ENCODE data around the gene HOXD1.

HOXD1 gene

DNA sequence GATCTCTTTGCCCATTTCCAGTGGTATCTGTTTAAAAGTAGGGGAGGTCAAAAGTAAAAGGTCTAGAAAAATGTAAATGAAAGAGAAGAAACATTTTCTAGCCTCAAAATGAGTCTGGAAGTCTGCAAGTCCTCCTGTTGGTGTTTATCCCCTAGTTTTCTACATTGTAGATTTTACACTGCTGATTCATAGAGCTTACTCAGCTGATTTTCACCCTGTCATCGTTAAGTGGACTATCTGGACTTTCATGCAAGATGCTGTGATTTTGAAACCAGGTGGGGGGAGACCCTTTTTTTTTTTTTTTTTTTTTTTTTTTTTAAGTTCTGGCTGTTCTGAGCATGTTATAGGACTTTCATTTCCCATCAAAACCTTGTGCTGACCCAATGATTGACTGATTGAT, 21.1 kb upstream of the HOXD1 start:
- DNase-seq = no peak

DNA sequence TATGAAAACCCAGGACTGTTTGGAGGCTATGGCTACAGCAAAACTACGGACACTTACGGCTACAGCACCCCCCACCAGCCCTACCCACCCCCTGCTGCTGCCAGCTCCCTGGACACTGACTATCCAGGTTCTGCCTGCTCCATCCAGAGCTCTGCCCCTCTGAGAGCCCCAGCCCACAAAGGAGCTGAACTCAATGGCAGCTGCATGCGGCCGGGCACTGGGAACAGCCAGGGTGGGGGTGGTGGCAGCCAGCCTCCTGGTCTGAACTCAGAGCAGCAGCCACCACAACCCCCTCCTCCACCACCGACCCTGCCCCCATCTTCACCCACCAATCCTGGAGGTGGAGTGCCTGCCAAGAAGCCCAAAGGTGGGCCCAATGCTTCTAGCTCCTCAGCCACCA, 19.3 kb upstream of the HOXD1 start:
- DNase-seq = no peak

GRCh38 chr2:176169711-176170110, 18.8 kb upstream of the HOXD1 start:
- no peak for DNase-seq

DNA sequence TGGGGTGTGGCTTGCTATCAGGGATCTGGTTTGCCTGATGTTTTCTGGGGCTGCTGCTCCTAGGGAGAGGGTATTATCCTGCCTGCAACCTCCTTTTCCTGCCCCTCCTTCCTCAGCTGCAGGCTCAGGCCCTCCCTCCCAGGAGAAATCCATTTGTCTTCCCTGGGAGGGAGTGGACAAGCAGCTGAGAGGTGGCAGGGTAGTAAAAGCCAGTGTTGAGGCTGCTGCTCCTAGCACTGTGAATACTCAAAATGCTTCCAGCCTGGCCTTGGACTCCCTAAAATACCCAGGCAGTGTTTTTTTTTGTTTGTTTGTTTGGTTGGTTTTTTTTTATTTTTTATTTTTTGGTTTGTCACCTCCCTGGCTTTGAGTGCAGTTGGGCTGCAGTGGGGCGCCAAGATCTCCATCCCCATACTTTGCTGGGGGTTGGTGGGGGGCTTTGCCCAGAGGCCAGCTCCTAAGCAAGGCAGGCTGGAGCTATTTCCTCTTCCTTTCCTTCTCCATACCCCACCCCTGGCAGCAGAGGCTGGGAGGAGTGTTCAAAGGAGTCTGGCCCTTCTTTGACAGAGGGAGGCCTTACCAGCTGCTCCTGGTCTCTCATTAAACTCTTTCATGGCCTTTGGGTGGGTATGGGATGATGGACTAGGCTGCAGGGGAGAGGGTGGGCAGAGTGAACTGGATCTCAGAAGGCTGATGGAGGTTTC, 17.7 kb upstream of the HOXD1 start:
- no peak for DNase-seq

- DNase-seq = no peak
Measured at GRCh38 chr2:176171351-176172006, 17.0 kb upstream of the HOXD1 start.

GRCh38 chr2:176172007-176172894, 16.2 kb upstream of the HOXD1 start:
- no peak for DNase-seq

DNA sequence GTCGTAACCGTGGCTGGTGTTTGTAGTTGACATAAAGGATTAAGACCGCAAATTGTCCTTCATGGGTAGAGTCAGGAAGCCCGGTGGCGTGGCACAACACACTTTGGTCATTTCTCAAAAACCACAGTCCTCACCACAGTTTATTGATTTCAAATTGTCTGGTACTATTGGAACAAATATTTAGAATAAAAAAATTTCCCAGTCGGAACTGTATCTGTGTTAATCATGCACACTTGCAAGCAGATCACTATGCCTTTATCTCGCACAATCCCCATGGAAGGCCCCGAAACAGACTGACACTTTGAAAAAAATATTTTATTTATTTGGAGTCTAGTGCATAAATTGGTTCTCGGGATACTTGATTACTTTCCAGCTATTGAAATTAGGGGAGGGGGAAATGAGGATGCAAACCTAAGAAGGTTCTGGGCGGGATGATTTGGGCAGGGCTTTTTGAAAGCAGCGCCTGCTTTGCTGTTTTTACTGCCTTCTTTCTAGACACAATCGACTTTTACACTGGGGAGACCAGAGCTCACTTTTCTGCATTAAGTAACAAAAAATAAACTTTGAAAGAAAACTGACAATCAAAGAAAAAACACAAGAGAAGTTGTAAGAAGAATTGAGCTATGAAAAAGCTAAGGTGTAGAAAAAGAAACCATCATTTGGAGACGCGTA, 15.4 kb upstream of the HOXD1 start:
- DNase-seq = no peak

GRCh38 chr2:176173567-176174381, 14.7 kb upstream of the HOXD1 start:
- DNase-seq = no peak

DNA sequence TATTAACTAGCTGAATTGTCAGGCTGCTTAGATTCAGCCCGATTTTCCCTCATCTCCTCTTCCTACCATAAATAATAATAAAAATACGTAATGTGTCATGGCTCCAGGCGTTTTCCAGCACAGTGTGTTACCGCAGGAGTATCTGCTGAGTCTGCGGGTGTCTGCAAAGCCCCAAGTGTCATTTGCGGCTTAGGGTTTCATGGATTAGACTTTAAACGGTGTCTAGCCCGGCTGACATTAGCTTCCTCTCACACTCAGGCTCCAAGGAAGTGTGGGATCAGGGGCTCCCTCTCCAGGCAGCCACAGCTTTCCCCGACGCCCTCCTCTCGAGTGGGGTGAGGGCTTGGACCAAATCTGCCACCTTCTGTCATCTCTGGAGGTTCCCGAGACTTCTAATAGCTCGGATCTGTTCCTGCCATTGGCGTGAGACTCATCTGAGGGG, 14.1 kb upstream of the HOXD1 start:
- no peak for DNase-seq

DNA sequence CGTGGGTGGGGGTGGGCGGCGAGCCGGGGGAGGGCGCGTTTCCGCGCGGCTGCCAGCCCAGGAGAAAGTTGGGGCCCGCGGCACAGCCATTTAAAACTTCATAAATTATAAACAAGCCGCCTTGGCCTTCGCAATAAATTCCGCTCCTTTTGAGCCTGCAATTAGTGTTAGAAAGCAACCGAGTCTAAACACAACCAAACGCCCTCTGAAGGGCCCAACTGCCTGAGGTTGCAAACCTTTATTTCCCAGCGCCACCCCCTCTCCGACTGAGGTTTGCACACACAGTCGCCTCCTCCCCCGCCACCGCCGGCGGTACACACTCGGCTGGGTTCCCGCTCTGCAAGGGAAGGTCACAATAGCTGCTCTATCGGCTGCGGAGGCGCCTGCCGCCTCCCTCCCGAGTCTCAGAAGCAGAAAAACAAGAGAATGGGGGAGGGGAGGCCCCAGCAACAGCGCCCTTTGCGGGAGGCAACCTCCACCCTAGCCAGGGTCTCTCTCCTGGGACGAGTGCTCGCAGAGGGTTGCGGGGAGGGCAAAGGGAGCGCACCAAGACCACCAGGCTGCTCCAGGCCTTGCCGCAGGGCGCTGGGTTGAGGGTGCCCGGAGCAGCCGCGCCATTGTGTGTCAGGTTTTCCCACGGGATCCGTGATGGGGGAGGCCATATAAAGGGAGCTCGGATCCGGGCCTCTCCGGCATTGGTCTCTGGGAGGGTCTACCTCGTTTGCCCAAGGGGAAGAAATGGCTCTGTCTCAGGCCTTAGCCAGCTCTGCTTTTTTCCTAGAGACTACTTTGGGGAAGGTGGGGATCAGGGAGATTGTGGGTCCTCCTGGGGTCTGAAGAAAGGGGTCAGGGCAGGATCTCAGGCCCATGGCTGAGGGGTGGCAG, 13.4 kb upstream of the HOXD1 start:
- no peak for DNase-seq

- no peak for DNase-seq
Measured at GRCh38 chr2:176175709-176176607, 12.5 kb upstream of the HOXD1 start.

DNA sequence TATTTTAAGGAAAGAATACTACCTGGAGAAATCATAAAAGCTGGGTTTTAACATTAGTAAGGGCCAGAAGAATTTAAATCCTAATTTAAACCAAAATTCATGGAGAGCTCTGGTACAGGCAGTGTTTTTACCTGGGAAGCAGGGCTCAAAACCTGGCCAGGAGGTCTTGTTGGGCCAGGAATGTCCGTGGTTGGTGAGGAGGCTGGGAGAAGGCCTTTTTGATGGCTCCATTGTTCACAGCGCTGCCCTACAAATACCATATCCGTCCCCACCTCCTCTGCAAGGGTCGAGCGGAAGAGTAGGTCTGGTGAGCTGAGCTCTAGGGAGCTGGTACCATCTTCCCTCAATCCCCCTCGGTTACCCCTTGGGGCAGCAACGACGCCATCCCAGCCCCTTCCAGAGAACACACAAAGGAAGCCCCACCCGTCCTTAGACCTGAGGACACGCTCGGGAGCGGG, 10.9 kb upstream of the HOXD1 start:
- no peak for DNase-seq

DNA sequence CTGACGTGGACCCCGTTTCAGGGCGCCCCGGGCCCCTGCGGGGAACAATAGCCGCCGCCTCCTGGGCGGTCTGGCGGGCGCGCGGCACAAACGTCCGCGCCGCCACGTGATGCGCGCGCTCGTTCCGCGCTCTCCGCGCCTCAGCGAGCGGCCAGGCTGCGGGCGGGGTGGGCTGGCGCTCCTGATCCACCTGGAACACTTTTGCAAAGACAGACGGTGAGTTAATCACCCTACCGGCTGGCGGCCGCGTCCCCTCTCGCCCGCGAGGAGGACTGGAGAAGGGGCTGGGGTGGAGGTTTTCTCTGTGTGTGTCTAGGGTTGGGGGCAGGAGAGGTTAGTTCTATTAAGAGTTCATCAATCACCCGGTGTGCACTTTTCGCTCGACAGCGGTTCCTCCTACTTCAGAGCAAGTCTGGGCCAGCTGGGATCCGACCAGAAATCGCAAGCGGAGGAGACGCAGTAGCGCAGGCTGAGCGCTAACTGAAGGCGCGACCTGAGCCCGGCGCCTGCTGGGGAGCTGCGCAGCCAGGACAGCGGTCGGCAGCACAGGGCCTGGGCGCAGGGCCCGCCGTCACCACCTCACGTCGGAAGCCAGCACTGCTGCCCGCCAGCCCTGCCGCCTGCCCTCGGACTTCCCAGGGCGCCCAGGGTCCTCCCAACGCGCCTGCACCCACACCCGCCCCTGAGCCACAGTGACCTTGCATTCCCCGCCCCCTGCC, 10.3 kb upstream of the HOXD1 start:
- no peak for DNase-seq

DNA sequence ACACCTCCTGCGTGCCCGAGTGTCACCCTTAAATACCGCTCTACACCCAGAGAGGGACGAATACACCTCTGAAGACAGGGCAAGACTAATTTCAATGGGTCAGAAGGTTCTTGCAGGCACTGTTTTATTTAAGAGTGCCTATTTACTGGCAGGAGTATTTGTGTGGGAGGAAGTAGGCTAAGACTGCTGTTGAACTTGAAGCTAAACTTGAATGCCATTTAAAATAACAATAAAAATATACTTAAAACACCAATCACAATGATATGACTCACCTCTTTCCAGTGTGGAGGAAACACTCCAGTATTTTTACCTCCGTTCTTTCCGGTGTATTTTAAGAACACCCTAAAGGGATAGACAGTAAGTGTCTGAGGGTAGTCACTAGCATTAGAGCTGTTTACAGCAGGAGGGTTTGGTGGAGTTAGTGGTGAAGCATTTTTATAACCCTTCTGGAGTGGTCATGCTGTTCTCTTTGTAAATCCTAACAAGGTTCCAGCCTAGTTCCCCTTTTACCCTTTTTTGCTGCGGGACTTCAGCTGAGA, 9.6 kb upstream of the HOXD1 start:
- DNase-seq = no peak

DNA sequence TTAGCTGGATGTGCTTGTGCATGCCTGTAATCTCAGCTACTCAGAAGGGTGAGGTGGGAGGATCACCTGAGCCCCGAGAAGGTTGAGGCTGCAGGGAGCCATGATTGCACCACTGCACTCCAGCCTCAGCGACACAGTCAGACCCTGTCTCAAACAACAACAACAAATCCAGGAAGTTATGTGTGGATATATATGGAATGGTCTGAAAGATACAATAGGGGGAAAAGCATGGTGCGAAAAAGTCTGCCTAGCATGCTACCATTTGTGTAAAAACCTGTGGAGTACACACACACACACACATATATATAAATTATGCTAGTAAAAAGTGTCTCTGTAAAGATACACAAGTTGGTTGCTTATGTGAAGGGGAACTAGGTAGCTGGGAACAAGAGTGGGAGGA, 6.9 kb upstream of the HOXD1 start:
- DNase-seq = no peak

DNA sequence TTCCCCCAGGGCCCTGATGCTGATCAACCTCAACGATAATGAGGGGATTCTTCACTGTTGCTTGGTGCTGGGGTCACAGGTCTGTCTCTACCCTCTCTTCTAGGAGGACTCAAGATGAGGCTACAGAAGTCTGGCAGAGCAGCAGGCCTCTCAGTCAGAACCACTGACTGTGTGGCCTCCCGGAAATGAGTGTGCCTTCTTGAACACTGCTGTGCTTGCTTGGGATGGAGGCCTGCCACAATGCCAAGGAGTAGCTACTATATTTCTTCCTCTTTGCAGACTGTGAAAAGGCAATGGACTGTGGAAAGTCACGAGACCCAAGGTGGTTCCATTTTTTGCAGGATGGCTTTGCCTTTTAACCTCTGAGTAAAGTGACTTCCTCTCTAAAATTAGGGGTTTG, 5.8 kb upstream of the HOXD1 start:
- no peak for DNase-seq

DNA sequence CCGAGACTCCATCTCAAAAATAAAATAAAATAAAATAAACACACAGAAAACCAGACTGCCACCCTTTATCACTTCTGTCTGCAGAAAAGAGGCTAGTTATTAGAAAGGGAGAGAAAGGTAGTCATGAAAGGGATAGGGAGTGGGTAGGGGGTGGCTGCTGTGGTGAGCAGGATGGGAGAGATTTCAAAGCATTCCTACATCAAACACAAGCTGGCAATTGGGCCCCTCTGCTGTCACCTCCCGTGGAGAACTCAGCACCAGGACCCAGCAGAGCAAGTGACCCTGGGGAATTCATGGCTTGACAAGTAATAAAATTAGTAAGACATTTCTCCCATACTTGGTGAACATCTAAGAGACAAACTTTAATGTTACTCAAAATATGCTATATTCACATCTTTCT, 3.7 kb upstream of the HOXD1 start:
- no peak for DNase-seq

- DNase-seq = no peak
Measured at GRCh38 chr2:176186024-176186423, 2.4 kb upstream of the HOXD1 start.

Data from GF-D8 (cell line).